Measurements from ENCODE around the gene STYX. TPM values are rescaled to one million over a fixed set of nuclear protein-coding genes. Genes with fewer than 3 reads are reported as not detected.
A peak's percentile ranks its signal among the peaks of the same experiment; 100 is the strongest.
"Not testable (repeated sequence)": the region's sequence is repeated elsewhere in the genome, so short reads cannot be mapped to it uniquely, and the experiment has no call there.

STYX gene
- total and polyA plus RNA-seq, 2 experiments from 2014 or later: 8.9 to 11.4 TPM

DNA sequence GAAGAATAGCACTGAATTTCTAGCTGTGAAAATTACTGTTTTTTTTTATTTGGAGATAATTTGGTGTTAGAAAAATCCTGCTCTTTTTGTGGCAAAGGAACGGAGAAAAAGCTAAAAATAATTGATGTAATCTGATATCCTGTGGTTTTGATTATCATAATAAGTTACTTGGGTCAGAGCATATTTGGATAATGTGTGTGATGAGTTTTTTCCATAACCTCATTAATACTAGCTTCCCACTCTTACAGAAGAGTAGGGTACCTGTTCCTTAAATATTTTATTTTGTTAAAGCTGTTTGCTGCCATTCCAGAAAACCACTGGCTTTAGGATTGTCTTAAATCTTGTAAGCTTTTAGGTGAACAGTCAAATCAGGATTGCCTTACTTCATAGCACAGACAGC lies 18.3 kb upstream of the STYX start:
- no peak overlapping the region for H3K4me3 ChIP-seq
- H3K4me1 ChIP-seq (ENCODE audit: low read depth): peaks cover 9% of the 10 kb centered on the region
- peaks cover 75% of the 10 kb centered on the region for H3K36me3 ChIP-seq
- no peak for TF ChIP-seq CTCF (IDR thresholded peaks at IDR 0.05; ENCODE audit: low read depth, low read length)
- H3K27me3 ChIP-seq: no peaks in the 10 kb centered on the region
- H3K27ac ChIP-seq: no peak overlapping the region
- no peak for DNase-seq (ENCODE audit: low read depth in 1 of 2, low spot score in 1 of 2)
- H3K9me3 ChIP-seq (ENCODE audit: low read depth): no peaks in the 10 kb centered on the region

DNA sequence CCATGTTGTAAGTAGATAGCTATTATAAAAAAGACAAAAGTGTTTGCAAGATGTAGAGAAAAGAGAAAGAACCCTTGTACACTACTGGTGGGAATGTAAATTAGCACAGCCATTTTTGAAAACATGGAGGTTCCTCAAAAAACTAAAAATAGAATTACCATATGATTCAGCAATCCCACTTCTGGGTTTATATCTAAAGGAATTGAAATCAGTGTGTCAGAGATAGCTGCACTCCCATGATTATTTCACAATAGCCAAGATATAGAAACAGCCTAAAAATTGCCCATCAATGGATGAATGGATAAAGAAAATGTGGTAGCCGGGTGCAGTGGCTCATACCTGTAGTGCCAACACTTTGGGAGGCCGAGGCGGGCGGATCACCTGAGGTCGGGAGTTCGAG lies 13.8 kb upstream of the STYX start:
- H3K4me3 ChIP-seq: no peak overlapping the region
- DNase-seq (ENCODE audit: low read depth in 1 of 2, low spot score in 1 of 2): no peak
- TF ChIP-seq CTCF (IDR thresholded peaks at IDR 0.05; ENCODE audit: low read depth, low read length): no peak

GRCh38 chr14:52723514-52724359 lies 6.2 kb upstream of the STYX start:
- H3K4me1 ChIP-seq (ENCODE audit: low read depth): no peaks in the 10 kb centered on the region
- TF ChIP-seq CTCF (IDR thresholded peaks at IDR 0.05; ENCODE audit: low read depth, low read length): no peak
- peaks cover 82% of the 10 kb centered on the region for H3K36me3 ChIP-seq
- H3K27me3 ChIP-seq: no peaks in the 10 kb centered on the region
- DNase-seq (ENCODE audit: low read depth in 1 of 2, low spot score in 1 of 2): no peak
- no peak overlapping the region for H3K4me3 ChIP-seq
- H3K9me3 ChIP-seq (ENCODE audit: low read depth): no peaks in the 10 kb centered on the region
- peak overlapping the region; percentile 41 for H3K27ac ChIP-seq

More for the DNA sequence above, 13.8 kb upstream of the STYX start:
- Histone ChIP-seq H3K27me3 (no peaks in the 10 kb centered on the region), H3K27ac (no peak overlapping the region), H3K9me3 (ENCODE audit: low read depth) (no peaks in the 10 kb centered on the region), H3K4me1 (ENCODE audit: low read depth) (no peaks in the 10 kb centered on the region), H3K36me3 (peaks cover 84% of the 10 kb centered on the region)

GRCh38 chr14:52724360-52724644 lies 5.7 kb upstream of the STYX start:
- Histone ChIP-seq H3K27me3 (no peaks in the 10 kb centered on the region), H3K4me3 (no peak overlapping the region), H3K9me3 (ENCODE audit: low read depth) (no peaks in the 10 kb centered on the region), H3K36me3 (peaks cover 78% of the 10 kb centered on the region), H3K27ac (peak overlapping the region; percentile 41), H3K4me1 (ENCODE audit: low read depth) (peaks cover under 1% of the 10 kb centered on the region)
- DNase-seq (ENCODE audit: low read depth in 1 of 2, low spot score in 1 of 2): no peak
- no peak for TF ChIP-seq CTCF (IDR thresholded peaks at IDR 0.05; ENCODE audit: low read depth, low read length)

- not testable (repeated sequence) for H3K9me3 ChIP-seq (ENCODE audit: low read depth); H3K4me1 ChIP-seq (ENCODE audit: low read depth); H3K27me3 ChIP-seq; DNase-seq (ENCODE audit: low read depth in 1 of 2, low spot score in 1 of 2); H3K27ac ChIP-seq; H3K4me3 ChIP-seq
- peaks cover 52% of the 10 kb centered on the region for H3K36me3 ChIP-seq
Measured at GRCh38 chr14:52727509-52727908, 2.5 kb upstream of the STYX start.

DNA sequence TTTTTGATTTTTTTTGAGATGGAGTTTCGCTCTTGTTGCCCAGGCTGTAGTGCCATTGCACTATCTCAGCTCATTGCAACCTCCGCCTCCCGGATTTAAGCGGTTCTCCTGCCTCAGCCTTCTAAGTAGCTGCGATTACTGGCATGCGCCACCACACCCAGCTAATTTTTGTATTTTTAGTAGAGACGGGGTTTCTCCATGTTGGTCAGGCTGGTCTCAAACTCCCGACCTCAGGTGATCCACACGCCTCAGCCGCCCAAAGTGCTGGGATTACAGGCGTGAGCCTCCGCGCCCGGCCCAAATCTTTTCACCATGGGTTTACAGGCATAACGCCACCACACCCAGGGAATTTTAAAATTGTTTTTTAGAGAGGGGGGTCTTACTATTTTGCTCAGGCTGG lies 931 bp upstream of the STYX start:
- not testable (repeated sequence) for H3K27me3 ChIP-seq; H3K4me1 ChIP-seq (ENCODE audit: low read depth); H3K9me3 ChIP-seq (ENCODE audit: low read depth); H3K4me3 ChIP-seq; DNase-seq (ENCODE audit: low read depth in 1 of 2, low spot score in 1 of 2)
- peak overlapping the region; percentile 56 for H3K27ac ChIP-seq
- H3K36me3 ChIP-seq: peaks cover 37% of the 10 kb centered on the region
